Measurements from ENCODE around the gene PABPN1L. TPM values are rescaled to one million over a fixed set of nuclear protein-coding genes. Genes with fewer than 3 reads are reported as not detected.

Gene PABPN1L
- total and polyA plus RNA-seq, 7 donors, result 0.15 TPM; not detected in 6

DNA sequence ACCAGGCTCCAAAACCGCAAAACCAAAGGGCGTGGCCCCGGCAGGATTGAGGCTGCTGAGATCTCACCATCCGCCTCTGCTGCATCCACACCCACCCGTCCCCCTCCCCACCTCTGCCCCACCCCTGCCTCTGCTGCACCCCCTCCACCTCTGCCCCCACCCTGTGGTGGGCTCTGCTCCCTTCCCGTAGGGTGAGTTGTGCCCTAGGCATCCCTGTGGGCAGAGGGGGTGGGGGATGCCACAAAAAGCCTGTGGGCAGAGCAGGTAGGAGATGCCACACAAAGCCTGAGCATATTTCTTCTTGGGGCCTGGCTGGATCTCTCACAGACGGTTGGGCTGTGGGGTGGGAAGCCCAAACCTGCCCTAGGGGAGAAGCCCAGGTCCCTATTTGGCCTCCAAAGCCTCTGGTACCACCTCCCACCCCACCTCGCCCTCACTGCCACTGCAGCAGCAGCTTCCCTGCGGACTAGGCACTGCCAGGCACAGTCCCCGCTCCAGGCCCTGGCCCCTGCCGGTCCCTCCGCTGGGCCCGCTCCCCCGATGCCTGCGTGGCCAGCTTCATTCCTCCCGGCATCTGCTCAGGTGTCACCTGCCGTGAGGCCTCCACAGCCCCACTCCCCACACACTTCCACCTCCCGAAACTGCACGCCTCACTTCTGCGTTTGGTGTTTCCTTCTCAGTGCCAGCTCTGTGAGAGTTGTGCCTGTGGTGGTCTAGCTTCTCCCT is 11.3 kb upstream of the PABPN1L start:
- no peak for TF ChIP-seq POLR2A (IDR thresholded peaks at IDR 0.05)
- no peak for TF ChIP-seq EP300 (IDR thresholded peaks at IDR 0.05)
- TF ChIP-seq, protein P1, sequence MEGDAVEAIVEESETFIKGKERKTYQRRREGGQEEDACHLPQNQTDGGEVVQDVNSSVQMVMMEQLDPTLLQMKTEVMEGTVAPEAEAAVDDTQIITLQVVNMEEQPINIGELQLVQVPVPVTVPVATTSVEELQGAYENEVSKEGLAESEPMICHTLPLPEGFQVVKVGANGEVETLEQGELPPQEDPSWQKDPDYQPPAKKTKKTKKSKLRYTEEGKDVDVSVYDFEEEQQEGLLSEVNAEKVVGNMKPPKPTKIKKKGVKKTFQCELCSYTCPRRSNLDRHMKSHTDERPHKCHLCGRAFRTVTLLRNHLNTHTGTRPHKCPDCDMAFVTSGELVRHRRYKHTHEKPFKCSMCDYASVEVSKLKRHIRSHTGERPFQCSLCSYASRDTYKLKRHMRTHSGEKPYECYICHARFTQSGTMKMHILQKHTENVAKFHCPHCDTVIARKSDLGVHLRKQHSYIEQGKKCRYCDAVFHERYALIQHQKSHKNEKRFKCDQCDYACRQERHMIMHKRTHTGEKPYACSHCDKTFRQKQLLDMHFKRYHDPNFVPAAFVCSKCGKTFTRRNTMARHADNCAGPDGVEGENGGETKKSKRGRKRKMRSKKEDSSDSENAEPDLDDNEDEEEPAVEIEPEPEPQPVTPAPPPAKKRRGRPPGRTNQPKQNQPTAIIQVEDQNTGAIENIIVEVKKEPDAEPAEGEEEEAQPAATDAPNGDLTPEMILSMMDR (IDR thresholded peaks at IDR 0.05), result no peak
- no peak for TF ChIP-seq POLR2AphosphoS5 (IDR thresholded peaks at IDR 0.05)
- intact Hi-C loops (cut with DNase I), result no loop called here
- WGBS, 2 donors, result 73 to 89% methylated on average over 20 of the region's 20 CpGs
- H3K4me3 ChIP-seq, result no peak overlapping the region
- H3K27me3 ChIP-seq, result peaks cover 4 to 33% (median 25%) of the 10 kb centered on the region in 3 donors
- peaks cover 0 to 9% (median 0%) of the 10 kb centered on the region in 4 donors for H3K4me1 ChIP-seq
- DNase-seq, result no peak
- H3K36me3 ChIP-seq, result no peaks in the 10 kb centered on the region
- no peak overlapping the region for H3K27ac ChIP-seq
- H3K9me3 ChIP-seq, result no peaks in the 10 kb centered on the region

DNA sequence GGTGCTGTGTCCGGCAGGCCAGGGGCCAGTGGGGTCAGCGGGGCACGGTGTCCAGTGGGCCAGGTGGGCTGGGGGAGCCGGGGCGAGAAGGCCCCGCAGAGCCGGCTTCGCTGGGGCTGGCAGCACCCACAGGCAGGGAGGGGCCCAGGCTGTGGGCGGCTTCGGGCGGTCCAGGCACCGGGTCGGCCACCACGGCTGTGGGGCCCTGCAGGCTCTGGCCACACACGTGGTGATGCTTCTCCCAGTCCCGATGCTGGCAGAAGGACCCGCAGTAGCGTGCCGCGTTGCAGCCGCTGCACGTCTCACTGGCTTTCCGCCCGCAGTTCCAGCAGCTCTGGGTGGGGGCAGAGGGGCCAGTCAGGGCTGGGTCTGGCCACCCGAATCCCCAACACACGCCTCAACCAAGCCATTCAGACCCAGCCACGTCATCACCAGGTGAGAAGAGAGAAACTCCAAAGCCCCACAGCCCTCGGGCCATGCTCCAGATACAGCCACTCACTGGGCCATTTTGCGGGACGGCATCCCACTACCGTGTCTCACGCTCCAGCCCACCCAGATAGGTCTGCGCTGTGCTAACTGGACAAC is 10.6 kb upstream of the PABPN1L start:
- 78 to 92% methylated on average over 33 of the region's 33 CpGs for WGBS, 2 donors
- no peak overlapping the region for H3K4me3 ChIP-seq
- intact Hi-C loops (cut with DNase I), result no loop called here
- H3K4me1 ChIP-seq, result peaks cover 0 to 9% (median 0%) of the 10 kb centered on the region in 4 donors
- no peak for DNase-seq
- no peaks in the 10 kb centered on the region for H3K9me3 ChIP-seq
- H3K36me3 ChIP-seq, result no peaks in the 10 kb centered on the region
- peaks cover 4 to 31% (median 21%) of the 10 kb centered on the region in 3 donors for H3K27me3 ChIP-seq
- TF ChIP-seq POLR2AphosphoS5 (IDR thresholded peaks at IDR 0.05) (no peak), POLR2A (IDR thresholded peaks at IDR 0.05) (no peak), EP300 (IDR thresholded peaks at IDR 0.05) (no peak)
- TF ChIP-seq, protein P1 (IDR thresholded peaks at IDR 0.05), result no peak
- no peak overlapping the region for H3K27ac ChIP-seq

DNA sequence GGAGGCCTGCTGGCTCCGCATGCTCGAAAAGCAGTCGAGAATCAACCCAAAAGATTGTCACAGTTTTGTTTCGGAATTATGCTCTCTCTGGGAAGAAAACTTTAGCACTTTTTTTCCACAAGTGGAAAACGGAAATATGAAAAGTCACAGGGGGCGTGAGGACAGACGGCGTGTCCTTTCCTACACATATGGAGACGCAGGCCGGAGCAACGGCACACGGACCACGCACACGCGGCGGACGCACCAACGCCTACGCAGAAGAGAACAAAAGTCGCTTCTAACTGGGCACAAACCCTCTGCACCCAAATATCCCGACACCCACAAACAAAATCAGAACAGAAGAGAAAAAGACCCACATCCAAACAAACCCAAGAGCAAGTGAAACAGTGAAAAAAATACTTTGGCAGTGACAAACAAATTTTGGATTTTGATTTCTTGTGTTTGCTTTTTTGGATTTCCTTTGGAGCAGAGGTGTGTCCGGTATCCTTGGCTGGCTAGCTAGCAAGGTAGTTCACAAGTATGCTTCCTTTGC is 9.3 kb upstream of the PABPN1L start:
- no peaks in the 10 kb centered on the region for H3K36me3 ChIP-seq
- H3K4me1 ChIP-seq, result peaks cover 0 to 2% (median 0%) of the 10 kb centered on the region in 4 donors
- 92 to 96% methylated on average over 22 of the region's 22 CpGs for WGBS, 2 donors
- peaks cover 0 to 31% (median 16%) of the 10 kb centered on the region in 3 donors for H3K27me3 ChIP-seq
- no peak overlapping the region for H3K27ac ChIP-seq
- H3K9me3 ChIP-seq, result no peaks in the 10 kb centered on the region
- H3K4me3 ChIP-seq, result no peak overlapping the region
- TF ChIP-seq POLR2A (IDR thresholded peaks at IDR 0.05), result no peak
- TF ChIP-seq, protein P1 (IDR thresholded peaks at IDR 0.05), result no peak
- no peak for TF ChIP-seq EP300 (IDR thresholded peaks at IDR 0.05)
- no peak for TF ChIP-seq POLR2AphosphoS5 (IDR thresholded peaks at IDR 0.05)
- no peak for DNase-seq
- intact Hi-C loops (cut with DNase I), result no loop called here

DNA sequence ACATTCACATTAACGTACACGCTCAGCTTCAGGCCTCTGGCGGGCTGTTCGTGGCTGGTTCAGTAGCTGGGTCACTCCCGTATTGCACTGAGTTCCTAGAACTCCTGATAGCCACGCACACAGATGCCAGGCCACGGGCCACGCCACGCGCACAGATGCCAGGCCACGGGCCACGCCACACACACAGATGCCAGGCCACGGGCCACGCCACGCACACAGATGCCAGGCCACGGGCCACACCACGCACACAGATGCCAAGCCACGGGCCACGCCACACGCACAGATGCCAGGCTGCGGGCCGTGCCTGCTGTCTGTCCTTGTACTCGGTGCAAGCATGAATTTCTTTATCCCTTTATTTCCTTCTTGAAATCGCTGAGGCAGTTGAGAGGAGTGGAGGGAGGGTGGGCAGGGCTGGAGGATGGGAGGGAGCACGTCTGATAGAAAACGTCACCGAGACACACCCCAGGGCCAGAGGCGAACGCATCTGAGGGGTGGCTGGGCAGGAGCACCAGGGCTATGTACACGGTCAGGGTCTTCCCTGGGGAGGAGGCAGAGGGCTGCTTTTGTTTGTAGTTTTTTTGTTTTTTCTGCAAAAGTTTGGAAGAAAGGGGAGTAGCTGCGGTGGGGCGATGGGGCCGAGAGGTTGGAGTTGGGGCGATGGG is 8.6 kb upstream of the PABPN1L start:
- peaks cover 0 to 31% (median 9%) of the 10 kb centered on the region in 3 donors for H3K27me3 ChIP-seq
- H3K4me3 ChIP-seq, result no peak overlapping the region
- WGBS, 2 donors, result 86 to 91% methylated on average over 34 of the region's 34 CpGs
- H3K27ac ChIP-seq, result no peak overlapping the region
- no peaks in the 10 kb centered on the region for H3K9me3 ChIP-seq
- TF ChIP-seq POLR2A (IDR thresholded peaks at IDR 0.05) (no peak), EP300 (IDR thresholded peaks at IDR 0.05) (no peak), POLR2AphosphoS5 (IDR thresholded peaks at IDR 0.05) (no peak)
- TF ChIP-seq, protein P1 (IDR thresholded peaks at IDR 0.05), result no peak
- intact Hi-C loops (cut with DNase I), result no loop called here
- no peak for DNase-seq
- H3K4me1 ChIP-seq, result no peaks in the 10 kb centered on the region
- H3K36me3 ChIP-seq, result no peaks in the 10 kb centered on the region

Measured in sigmoid colon (tissue), 7 donors.